ENCODE results near the gene CEP85L. TPM values are rescaled to one million over a fixed set of nuclear protein-coding genes. Genes with fewer than 3 reads are reported as not detected.

CEP85L gene
- total RNA-seq, 6 experiments from 2014 or later = 6.6 to 8.8 (median 7.6) TPM

GRCh38 chr6:118649918-118650581, 1.3 kb downstream of the CEP85L start:
- TF ChIP-seq, protein P1, sequence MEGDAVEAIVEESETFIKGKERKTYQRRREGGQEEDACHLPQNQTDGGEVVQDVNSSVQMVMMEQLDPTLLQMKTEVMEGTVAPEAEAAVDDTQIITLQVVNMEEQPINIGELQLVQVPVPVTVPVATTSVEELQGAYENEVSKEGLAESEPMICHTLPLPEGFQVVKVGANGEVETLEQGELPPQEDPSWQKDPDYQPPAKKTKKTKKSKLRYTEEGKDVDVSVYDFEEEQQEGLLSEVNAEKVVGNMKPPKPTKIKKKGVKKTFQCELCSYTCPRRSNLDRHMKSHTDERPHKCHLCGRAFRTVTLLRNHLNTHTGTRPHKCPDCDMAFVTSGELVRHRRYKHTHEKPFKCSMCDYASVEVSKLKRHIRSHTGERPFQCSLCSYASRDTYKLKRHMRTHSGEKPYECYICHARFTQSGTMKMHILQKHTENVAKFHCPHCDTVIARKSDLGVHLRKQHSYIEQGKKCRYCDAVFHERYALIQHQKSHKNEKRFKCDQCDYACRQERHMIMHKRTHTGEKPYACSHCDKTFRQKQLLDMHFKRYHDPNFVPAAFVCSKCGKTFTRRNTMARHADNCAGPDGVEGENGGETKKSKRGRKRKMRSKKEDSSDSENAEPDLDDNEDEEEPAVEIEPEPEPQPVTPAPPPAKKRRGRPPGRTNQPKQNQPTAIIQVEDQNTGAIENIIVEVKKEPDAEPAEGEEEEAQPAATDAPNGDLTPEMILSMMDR (IDR thresholded peaks at IDR 0.05) = no peak
- Mint-ChIP-seq H3K9me3 (no peaks in the 10 kb centered on the region), H3K36me3 (ENCODE audit: low read depth) (no peaks in the 10 kb centered on the region), H3K27ac (peak overlapping the region; percentile 80), H3K4me1 (ENCODE audit: low read depth) (peaks cover 23% of the 10 kb centered on the region), H3K4me3 (peak overlapping the region; percentile 97), H3K27me3 (ENCODE audit: insufficient read depth) (peaks cover 3% of the 10 kb centered on the region)
- peak; percentile 8 for DNase-seq

DNA sequence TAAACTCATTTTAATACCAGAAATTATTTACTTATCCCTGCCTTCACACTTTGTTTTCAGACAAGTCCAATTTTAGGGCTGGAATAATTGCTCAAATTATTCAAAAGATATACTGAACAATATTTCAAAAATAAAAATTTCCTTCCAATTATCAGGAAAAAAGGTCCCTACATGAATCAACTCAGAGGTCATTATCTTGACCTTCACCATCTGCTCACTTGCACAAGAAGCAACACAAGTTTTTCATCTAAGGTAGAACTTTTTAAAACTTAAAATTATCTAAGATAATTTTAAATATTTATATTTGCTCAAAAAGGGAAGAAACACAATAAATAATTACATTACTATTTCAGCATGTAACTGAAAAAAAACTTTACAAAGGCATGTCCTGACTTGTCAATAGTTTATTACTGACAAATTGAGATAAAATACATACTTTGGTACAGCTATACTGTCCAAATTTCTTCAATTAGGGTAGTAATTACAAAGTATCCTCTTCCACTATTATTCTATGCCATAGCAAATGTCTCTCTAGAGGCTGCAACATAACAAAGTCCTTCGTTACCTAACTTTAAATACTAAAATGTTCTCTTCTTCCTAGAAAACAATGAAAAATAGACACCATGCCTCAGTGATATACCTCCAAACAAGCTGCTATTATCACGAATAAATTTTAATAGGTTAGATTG, 2.4 kb downstream of the CEP85L start:
- Mint-ChIP-seq H3K4me1 (ENCODE audit: low read depth) (peaks cover 34% of the 10 kb centered on the region), H3K9me3 (no peaks in the 10 kb centered on the region), H3K27me3 (ENCODE audit: insufficient read depth) (peaks cover 3% of the 10 kb centered on the region), H3K27ac (peak overlapping the region; percentile 80), H3K4me3 (peak overlapping the region; percentile 97), H3K36me3 (ENCODE audit: low read depth) (no peaks in the 10 kb centered on the region)
- TF ChIP-seq, protein P1 (IDR thresholded peaks at IDR 0.05) = no peak
- DNase-seq = no peak

- Mint-ChIP-seq H3K4me3 (no peak overlapping the region), H3K9me3 (no peaks in the 10 kb centered on the region), H3K27ac (no peak overlapping the region), H3K4me1 (ENCODE audit: low read depth) (peaks cover 31% of the 10 kb centered on the region), H3K36me3 (ENCODE audit: low read depth) (no peaks in the 10 kb centered on the region), H3K27me3 (ENCODE audit: insufficient read depth) (peaks cover 3% of the 10 kb centered on the region)
- DNase-seq = no peak
- TF ChIP-seq, protein P1 (IDR thresholded peaks at IDR 0.05) = no peak
Observed at GRCh38 chr6:118646977-118647376, 4.4 kb downstream of the CEP85L start.

GRCh38 chr6:118645395-118645794, 6.0 kb downstream of the CEP85L start:
- no peak for DNase-seq
- Mint-ChIP-seq H3K4me1 (ENCODE audit: low read depth) (peaks cover 33% of the 10 kb centered on the region), H3K27me3 (ENCODE audit: insufficient read depth) (no peaks in the 10 kb centered on the region; the same call in 1 of the 2 replicates), H3K27ac (peak overlapping the region; percentile 5; the same call in 1 of the 2 replicates), H3K9me3 (no peaks in the 10 kb centered on the region), H3K36me3 (ENCODE audit: low read depth) (no peaks in the 10 kb centered on the region), H3K4me3 (no peak overlapping the region)
- TF ChIP-seq, protein P1 (IDR thresholded peaks at IDR 0.05) = no peak

DNA sequence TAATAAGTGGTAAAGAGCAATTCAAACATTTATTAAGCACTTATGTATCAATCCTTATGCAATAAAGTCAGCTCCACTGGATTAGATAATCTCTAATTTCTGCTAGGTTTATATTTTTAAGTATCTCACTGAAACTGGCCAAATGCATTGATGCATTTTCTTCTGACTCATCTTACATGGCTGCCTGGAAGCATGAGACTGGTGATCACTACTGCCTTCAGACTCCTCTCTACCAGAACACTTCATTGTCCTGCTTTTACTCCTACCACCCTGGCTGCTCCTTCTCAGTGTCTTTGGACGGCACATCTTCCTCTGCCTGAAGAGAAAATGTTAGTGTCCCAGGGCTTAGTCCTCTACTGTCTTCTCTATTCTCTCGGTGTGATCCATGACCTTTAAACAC, 7.4 kb downstream of the CEP85L start:
- no peak overlapping the region for H3K4me3 Mint-ChIP-seq
- H3K36me3 Mint-ChIP-seq (ENCODE audit: low read depth) = no peaks in the 10 kb centered on the region
- TF ChIP-seq, protein P1 (IDR thresholded peaks at IDR 0.05) = no peak
- peak; percentile 28 for DNase-seq
- H3K9me3 Mint-ChIP-seq = no peaks in the 10 kb centered on the region
- H3K27me3 Mint-ChIP-seq (ENCODE audit: insufficient read depth) = no peaks in the 10 kb centered on the region; the same call in 1 of the 2 replicates
- H3K4me1 Mint-ChIP-seq (ENCODE audit: low read depth) = peaks cover 26% of the 10 kb centered on the region
- H3K27ac Mint-ChIP-seq = peak overlapping the region; percentile 20; the same call in 1 of the 2 replicates
